DMS53 (cell line): ENCODE results near the gene ARHGEF4.

Experiments used
- DNase-seq: peaks from one replicate; lab custom pipeline; 2025; lab: John Stamatoyannopoulos, UW

ARHGEF4 gene

GRCh38 chr2:130851624-130852382, 15.1 kb downstream of the ARHGEF4 start:
- DNase-seq: no peak

DNA sequence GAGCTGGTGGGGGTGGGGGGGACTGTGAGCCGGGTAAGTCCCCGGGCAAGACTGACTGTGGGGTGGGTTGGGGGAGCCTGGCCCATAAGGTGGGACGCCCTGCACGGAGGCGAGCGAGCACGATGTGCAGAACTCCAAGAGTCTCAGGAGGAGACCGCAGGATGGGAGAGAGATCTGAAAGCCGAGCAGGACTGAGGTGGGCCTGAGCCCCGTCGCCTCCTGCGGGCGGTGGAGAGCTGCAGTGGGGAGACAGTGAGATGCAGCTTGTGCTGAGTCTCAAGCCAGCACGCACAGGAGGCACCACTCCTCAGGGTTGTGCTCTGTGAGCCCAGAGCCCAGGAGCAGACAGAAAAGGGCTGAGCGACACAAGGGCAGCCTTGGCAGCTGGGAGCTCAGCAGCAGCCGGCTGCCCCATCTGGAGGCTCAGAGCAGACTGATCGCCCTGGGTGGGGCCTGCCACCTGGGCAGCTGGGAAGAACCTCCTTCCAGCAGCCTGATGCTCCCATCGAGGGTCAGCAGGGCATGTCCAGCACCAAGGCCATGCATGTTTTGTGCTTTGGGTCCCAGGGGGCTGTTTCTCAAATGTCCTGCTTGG, 15.9 kb downstream of the ARHGEF4 start:
- DNase-seq: no peak

DNA sequence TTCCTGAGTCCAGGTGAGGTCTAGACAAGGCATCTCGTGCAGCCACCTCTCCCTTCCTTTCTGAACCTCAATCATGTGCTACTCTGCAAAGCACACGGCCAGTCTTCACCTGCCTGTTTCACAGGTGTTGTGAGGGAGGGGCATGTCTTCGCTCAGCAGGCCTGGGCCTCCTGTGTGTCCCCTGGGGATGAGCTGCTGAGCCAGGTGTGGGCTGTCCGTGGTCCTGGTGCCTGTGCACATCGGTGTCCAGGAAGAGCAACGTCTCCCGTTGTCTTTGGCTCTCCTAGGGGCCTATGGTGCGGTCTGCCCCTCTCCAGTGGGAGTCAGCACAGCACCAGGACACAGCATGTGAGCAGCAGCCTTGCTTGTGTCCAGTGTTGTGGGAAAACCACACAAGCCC, 16.7 kb downstream of the ARHGEF4 start:
- no peak for DNase-seq

DNA sequence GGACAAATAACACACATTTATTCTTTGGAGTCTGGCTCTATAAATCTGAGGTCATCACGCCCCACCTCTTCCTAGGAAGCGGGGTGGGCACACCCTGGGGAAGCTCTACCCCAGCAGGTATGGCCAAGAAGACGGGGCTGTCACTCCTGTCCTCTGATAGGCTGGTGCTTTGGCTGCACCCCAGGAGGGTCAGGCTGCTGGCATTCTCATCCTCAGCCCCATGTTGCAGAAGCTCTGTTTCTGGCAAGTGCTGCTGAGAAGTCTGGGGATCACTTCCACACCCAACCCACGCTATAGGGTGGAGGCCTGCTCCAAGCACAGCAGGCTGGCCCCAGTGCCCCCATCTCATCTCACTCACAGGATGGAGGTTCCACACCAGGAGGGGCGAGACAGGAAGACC, 17.6 kb downstream of the ARHGEF4 start:
- no peak for DNase-seq

- peak; percentile 75 for DNase-seq
These were observed 28.4 kb downstream of the ARHGEF4 start for GRCh38 chr2:130864830-130865800.

- DNase-seq: no peak
These were observed 32.9 kb downstream of the ARHGEF4 start for GRCh38 chr2:130869441-130870160.

GRCh38 chr2:130870161-130870485, 33.4 kb downstream of the ARHGEF4 start:
- DNase-seq: no peak

- no peak for DNase-seq
These were observed 34.1 kb downstream of the ARHGEF4 start for GRCh38 chr2:130870779-130871178.

- no peak for DNase-seq
These were observed 35.4 kb downstream of the ARHGEF4 start for GRCh38 chr2:130871843-130872740.

DNA sequence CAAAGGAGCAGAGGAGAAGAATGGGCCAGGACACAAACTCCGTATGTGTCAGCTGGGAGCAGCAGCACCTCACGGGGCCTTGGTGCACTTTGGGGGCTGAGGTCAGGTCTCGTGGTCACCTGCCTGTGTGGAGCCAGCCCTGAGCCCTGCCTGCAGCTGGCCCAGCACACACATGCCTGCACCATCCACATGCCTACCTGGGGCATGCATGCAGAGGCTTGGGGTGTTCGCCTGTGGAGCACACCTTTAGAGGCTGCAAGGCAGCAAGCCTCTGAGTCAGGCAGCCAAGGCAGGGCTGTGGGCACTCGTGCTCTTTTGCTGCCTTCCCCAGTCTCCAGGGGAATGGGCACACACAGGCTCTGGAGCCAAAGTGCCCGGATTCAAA, 36.0 kb downstream of the ARHGEF4 start:
- no peak for DNase-seq

GRCh38 chr2:130873700-130874346, 37.1 kb downstream of the ARHGEF4 start:
- DNase-seq: peak; percentile 59

DNA sequence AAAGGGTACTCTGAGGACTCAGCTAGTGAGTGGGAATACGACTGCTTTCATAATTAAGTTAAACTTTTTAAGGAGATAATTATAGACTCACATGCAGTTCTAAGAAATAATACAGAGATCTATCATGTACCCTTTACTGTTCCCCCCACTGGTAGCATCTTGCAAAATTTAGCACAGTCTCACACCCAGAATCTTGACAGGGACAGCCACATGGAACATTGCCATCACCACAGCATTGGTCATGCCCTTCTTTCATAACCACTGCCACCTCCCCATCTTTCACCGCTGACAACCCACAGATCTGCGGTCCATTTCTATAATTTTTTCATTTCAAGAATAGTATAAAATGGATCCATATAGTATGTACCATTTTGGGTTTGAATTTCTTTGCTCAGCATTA, 37.8 kb downstream of the ARHGEF4 start:
- DNase-seq: no peak

DNA sequence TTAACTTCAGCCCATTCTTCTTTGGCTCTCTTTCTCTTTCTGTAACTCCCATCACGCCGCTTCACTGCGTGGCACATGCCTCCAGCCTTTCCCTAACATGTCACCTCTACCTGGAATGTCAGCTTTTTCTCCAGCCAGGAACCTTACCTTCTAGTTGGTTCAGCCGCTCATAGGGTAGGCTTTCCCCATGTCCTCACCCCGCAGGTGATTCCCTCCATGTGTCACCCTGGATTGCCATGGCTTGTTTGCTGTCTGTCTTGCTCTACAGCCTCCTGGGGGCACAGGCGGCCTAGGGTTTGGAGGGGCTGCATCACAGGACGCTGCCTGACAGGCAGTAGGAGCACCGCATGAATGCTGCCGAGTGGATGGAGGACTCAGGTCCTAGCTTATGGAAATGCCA, 39.2 kb downstream of the ARHGEF4 start:
- DNase-seq: no peak

DNA sequence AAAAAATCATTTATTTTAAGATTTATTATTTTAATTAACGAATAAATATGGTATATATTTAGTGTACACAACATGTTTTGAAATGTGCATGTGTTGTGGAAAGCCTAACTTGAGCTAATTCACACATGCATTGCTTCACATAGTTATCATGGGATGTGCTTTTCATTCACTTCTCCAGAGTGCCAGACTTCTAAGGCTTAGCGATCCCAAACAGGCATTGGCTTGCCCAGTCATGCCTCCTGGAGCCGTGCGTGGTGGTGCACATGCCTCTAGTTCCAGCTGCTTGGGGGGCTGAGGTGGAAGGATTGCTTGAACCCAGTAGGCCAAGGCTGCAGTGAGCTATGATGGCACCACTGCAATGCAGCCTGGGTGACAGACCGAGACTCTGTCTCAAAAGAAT, 40.5 kb downstream of the ARHGEF4 start:
- DNase-seq: no peak

DNA sequence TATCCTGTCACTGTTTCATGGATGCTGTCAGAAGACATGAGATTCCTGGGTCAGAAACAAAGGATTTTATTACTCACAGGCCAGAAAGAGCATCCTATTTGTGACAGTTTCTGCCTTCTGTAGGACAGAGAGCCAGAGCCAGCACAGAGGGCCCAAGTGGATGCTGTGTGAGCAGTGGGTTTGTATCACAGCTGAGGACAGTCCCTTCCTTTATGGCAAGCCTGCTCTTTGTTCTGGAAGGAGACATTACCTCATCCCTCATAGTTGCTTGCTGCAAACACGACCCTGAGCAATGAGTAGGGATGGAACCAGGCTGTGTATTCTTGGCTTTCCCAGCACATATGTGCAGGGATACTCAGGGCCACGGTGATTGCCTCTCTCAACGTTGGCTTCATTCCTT, 41.6 kb downstream of the ARHGEF4 start:
- DNase-seq: no peak

DNA sequence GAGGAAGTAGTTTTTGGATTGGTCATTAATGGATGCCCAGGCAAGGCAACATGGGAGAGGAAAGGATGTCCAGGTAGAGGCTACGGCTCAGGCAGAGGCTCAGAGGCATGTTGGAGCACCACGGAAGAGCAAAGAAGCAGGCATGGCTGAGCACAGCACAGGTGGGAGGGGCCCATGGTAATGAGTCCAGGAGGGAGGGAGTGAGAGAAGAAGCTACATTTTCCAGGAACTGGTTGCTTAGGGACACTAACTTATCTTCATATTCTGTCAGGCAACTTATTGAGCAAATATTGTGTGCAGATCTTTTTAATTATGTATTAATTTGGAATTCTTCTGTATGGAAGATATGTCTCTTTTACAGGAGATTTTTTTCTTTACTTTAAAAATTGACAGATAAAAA, 42.2 kb downstream of the ARHGEF4 start:
- DNase-seq: no peak

DNA sequence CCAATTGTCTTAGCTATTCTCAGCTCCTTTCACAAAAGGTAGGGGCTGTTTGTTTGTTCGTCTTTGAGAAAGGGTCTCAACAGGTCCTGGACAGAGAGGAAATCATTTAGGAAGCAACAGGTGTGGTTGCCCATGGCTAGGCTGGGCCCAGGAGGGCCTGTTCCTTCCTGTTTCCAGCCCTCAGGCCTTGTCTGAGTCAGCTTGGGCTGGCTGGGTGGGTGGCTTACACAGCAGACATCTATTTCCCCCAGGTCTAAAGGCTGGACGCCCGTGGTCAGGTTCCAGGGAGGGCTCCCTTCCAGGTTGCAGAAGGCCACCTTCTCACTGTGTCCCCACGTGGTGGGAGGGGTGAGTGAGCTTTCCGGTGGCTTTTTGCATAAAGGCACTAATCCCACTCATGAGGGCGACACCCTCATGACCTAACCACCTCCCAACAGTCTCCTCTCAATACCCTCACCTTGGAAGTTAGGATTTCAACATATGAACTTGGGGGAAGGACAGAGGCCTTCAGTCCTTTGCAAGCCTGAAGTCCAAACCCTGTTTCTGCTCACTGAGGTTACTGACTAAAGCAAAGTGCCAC, 45.5 kb downstream of the ARHGEF4 start:
- no peak for DNase-seq

DNA sequence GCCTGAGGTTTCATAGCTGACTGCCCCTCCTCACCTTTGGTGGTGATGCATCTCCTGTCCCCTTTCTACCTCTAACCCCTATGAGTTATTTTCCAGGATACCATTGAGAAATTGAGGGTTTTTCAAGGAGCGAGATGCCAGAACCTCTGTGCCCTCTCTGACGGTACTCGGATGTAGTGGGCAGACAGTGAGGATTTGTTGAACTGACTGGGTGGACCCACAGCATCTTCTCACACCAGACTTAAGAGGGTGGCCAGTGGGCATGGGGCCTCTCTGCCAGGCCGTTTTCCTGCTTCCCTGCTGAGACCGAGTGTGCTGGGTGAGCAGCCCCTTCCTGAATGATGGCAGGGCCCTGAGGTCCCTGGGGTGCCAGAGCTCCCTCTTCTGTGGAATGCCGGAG, 46.3 kb downstream of the ARHGEF4 start:
- no peak for DNase-seq

GRCh38 chr2:130883496-130883895, 46.8 kb downstream of the ARHGEF4 start:
- no peak for DNase-seq

- DNase-seq: no peak
These were observed 47.3 kb downstream of the ARHGEF4 start for GRCh38 chr2:130884013-130884412.
